LNCAP (cell line): ENCODE data around the gene PSMD9.

Experiments
- TF ChIP-seq, protein P1 (sequence below): fragments of 450-650 bp; IDR thresholded peaks from 2 replicates; pipeline ENCODE4 v1.5.1; 2017; ENCODE audit warnings: mild to moderate bottlenecking

PSMD9 gene

DNA sequence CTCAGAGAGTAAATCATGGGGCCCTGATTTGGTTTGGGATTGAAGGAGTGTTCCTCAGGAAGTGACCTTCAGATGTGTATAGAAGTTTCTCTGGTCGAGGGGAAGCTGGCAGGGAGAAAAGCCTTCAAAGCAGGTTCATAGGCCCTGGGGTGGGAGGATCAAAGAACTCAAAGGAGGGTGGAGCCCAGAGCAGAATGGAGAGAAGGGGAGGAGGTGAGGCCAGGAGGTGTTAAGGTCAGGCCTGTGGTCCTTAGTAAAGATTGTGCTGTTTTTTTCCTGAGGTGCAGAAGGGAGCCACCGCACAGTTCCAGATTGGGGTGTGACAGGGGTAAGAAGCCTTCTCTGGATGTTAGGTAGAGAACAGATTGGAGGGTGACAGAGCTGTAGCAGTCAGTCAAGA, 20.1 kb downstream of the PSMD9 start:
- TF ChIP-seq, protein P1, sequence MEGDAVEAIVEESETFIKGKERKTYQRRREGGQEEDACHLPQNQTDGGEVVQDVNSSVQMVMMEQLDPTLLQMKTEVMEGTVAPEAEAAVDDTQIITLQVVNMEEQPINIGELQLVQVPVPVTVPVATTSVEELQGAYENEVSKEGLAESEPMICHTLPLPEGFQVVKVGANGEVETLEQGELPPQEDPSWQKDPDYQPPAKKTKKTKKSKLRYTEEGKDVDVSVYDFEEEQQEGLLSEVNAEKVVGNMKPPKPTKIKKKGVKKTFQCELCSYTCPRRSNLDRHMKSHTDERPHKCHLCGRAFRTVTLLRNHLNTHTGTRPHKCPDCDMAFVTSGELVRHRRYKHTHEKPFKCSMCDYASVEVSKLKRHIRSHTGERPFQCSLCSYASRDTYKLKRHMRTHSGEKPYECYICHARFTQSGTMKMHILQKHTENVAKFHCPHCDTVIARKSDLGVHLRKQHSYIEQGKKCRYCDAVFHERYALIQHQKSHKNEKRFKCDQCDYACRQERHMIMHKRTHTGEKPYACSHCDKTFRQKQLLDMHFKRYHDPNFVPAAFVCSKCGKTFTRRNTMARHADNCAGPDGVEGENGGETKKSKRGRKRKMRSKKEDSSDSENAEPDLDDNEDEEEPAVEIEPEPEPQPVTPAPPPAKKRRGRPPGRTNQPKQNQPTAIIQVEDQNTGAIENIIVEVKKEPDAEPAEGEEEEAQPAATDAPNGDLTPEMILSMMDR, result no peak

DNA sequence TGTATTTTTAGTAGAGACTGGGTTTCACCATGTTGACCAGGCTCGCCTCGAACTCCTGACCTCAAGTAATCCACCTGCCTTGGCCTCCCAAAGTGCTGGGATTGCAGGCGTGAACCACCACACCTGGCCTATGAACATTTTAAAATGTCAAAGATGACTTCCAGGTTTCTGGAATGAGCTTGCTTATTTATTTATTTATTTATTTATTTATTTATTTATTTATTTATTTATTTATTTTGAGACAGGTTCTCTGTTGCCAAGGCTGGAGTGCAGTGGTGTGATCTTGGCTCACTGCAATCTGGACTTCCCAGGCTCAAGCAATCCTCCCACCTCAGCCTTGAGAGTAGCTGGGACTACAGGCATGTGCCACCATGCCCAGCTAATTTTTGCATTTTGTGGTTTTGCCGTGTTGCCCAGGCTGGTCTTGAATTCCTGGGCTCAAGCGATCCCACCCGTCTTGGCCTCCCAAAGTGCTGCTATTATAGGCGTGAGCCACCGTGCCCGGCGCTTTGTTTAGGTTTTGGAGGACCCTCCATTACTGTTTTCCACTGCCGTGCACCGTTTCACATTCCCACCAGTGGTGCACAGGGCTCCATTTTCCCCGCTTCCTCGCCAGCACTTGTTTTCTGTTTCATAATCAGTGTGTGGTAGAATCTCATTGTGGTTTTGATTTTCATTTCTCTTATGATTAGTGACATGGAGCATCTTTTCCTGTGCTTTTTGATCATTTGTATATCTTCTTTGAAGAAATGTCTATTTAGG, 23.4 kb downstream of the PSMD9 start:
- TF ChIP-seq, protein P1, result no peak

DNA sequence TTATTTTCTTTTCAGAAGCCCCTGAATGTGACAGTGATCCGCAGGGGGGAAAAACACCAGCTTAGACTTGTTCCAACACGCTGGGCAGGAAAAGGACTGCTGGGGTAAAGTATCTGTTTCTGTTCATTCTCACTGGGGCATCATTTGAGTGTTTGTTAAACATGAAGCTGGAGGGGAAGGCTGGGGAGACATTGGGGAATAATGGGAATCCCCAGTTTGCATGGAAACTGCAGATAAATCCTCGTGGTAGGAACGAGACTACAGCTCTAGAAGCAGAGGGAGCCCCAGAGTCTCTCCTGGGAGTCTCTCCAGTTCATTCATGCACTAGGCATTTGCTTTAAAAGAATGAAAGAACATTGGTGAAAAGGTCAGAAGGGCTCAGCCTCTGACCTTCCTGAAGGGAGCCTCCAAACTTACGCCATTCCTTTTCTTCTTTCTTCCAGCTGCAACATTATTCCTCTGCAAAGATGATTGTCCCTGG, 27.3 kb downstream of the PSMD9 start:
- TF ChIP-seq, protein P1, result no peak

DNA sequence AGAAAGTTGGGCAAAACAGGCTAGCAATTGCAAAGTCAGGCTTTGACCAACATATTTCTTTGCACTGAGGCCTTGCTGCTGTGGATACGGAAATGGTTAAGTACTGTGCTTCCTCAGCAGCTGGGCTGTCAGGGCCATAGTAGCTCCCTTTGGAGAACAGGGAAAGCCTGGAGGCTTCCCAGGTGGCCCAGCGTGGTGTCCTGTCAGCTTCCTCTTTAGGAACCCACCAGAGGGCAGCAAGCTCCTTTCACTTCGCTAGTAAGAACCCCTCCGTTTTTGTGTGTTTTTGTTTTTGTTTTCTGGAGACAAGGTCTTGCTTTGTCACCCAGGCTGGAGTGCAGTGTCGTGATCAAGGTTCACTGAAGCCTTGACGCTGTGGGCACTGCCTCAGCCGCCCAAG, 28.1 kb downstream of the PSMD9 start:
- TF ChIP-seq, protein P1, result peak; percentile 13; the same call in 1 of the 2 replicates

DNA sequence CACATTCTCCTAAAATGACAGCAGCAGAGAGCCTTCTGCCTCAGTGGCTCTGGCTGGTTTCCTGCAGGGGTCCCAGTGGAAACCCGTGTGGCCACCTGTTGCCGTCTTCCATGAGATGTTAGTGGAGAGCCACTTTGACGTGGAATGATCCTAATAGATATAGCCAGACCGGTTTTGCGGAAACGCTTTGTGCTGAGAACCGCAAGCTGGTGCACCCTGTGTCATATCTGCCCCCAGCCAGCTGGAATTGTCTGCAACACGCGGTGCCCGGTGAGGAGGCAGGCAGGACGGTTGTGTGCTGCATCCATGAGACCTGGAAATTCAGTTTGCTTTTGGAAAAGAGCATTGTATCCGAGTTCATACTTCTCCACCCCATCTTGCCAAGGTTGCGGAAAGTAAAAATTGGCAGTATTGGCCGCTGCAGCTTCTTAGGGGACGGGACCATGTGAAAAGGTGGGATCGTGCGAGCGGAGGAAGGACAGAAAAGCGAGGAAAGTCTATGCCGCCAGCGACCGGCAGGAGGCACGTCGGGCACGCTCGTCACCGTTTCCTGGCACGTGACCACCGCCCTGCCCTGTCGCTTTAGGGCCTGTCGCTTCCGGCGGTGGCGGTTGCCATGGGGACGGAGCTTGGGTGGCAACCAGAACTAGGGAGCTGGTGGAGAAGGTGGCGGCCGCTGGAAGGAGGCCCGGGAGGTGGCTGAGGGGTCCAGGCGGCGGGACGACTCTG, 29.5 kb downstream of the PSMD9 start, which contains the start of gene CFAP251:
Gene CFAP251 (plus strand): TSS at position 643 of the 729 bp plus-strand sequence. CDS start 2,714 bp downstream, outside the sequence.
- TF ChIP-seq, protein P1, result peak; percentile 34; the same call in 1 of the 2 replicates

DNA sequence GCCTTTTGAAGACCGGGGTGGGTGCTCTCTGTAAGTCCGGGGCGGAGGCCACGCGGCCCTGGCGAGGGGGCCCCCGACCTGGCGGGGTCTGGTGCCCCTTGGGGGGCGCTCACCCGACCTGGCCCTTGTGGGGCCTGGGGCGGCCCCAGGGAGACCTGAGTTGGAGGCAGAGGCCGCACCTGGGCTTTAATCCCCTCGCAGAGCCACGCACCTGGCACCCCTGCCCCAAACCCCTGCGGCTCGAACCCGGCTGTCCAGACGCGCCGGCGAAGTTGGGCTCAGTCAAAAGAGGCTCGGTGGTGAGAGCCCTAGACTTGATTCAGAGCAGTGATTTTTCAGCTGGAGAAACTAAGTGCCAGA, 30.1 kb downstream of the PSMD9 start:
- TF ChIP-seq, protein P1, result no peak

DNA sequence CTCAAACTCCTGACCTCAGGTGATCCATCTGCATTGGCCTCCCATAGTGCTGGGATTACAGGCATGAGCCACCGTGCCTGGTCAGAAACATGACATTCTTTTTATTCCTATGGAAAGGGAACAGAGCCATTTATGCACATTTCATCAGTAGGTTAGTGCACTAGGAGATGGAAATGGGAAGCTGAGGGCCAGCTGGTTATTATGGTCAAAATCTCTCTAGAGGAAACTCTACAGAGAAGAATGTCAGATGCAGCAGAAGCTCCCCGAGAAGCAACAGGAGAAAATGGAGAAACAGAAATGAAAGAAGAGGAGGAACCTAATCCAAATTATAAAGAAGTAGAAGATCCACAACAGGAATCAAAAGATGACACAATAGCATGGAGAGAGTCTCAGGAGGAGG, 32.5 kb downstream of the PSMD9 start:
- TF ChIP-seq, protein P1, result no peak
